Common myeloid progenitor, CD34-positive (primary cell): ENCODE data around the gene MGAT5.

Source experiments
- CTCF ChIA-PET: fragments of 350-600 bp; sonication (Branson Sonifier 250); formaldehyde crosslinking; loops from one replicate; lab custom pipeline; 2021; ENCODE audit warnings: antibody characterized with exemption; lab: Charles Lee
- POLR2A ChIA-PET: fragments of 350-600 bp; sonication (Branson Sonifier 250); formaldehyde crosslinking; loops from one replicate; lab custom pipeline; 2021; ENCODE audit warnings: antibody characterized with exemption; lab: Charles Lee
- DNase-seq, 3 donors: peaks; one replicate each; pipeline versions ENCODE4 v3.0.0 to v3.0.0-alpha.2; 2013
- H3K27ac ChIP-seq, 2 experiments: 1 replicate in 1 of 2; 2 replicates in 1 of 2; pipeline ENCODE4 v1.7.0; 2013; ENCODE audit warnings: inconsistent platforms in 2 of 2, low read length in 2 of 2, mild to moderate bottlenecking in 2 of 2, low read depth in 1 of 2, moderate library complexity in 1 of 2; ENCODE audit not compliant: severe bottlenecking in 2 of 2, insufficient read depth in 1 of 2, poor library complexity in 1 of 2
- H3K27me3 ChIP-seq, 5 experiments: replicated peaks in 2 of 5; 1 replicate in 3 of 5; 2 replicates in 2 of 5; pipeline versions ENCODE4 v1.6.1 to v1.7.0; 2013; ENCODE audit warnings: low read length in 4 of 5, mild to moderate bottlenecking in 2 of 5, moderate library complexity in 2 of 5, inconsistent platforms in 1 of 5; ENCODE audit not compliant: insufficient read depth in 5 of 5, control insufficient read depth in 4 of 5
- H3K36me3 ChIP-seq, 4 experiments: 1 replicate in 2 of 4; 2 replicates in 2 of 4; pipeline versions ENCODE4 v1.6.1 to v1.7.0; 2013; ENCODE audit warnings: low read length in 3 of 4, control low read depth in 1 of 4, mild to moderate bottlenecking in 1 of 4; ENCODE audit not compliant: control insufficient read depth in 4 of 4, insufficient read depth in 4 of 4
- H3K4me1 ChIP-seq, 4 experiments: 1 replicate in 3 of 4; 2 replicates in 1 of 4; pipeline versions ENCODE4 v1.6.1 to v1.7.1; 2013; ENCODE audit warnings: low read length in 3 of 4, mild to moderate bottlenecking in 3 of 4, control low read depth in 1 of 4, inconsistent platforms in 1 of 4, moderate library complexity in 1 of 4; ENCODE audit not compliant: control insufficient read depth in 4 of 4, insufficient read depth in 4 of 4; ENCODE audit errors: control extremely low read depth in 1 of 4
- H3K4me3 ChIP-seq, 7 experiments: 1 replicate in 4 of 7; 2 replicates in 3 of 7; pipeline versions ENCODE4 v1.5.1 to v1.7.0; 2013; ENCODE audit warnings: mild to moderate bottlenecking in 7 of 7, low read length in 6 of 7, moderate library complexity in 6 of 7, inconsistent platforms in 2 of 7, low read depth in 2 of 7, control low read depth in 1 of 7; ENCODE audit not compliant: insufficient read depth in 4 of 7, control insufficient read depth in 1 of 7; ENCODE audit errors: extremely low read depth in 1 of 7
- H3K9me3 ChIP-seq, 5 experiments: 1 replicate in 4 of 5; 2 replicates in 1 of 5; pipeline versions ENCODE4 v1.6.1 to v1.7.1; 2013; ENCODE audit warnings: low read length in 4 of 5, mild to moderate bottlenecking in 2 of 5, inconsistent platforms in 1 of 5, low read depth in 1 of 5, moderate library complexity in 1 of 5; ENCODE audit not compliant: control insufficient read depth in 4 of 5, insufficient read depth in 2 of 5; ENCODE audit errors: control extremely low read depth in 1 of 5
- WGBS: methylation state at CpG from one replicate; pipeline ENCODE4 v1.1.5; 2013; ENCODE audit not compliant: insufficient coverage; 5-methylcytosine and 5-hydroxymethylcytosine counted together

MGAT5 gene

GRCh38 chr2:134500211-134500935, 246.5 kb downstream of the MGAT5 start:
- Histone ChIP-seq H3K4me3 (no peak overlapping the region), H3K36me3 (peaks cover 0 to 8% (median 5%) of the 10 kb centered on the region in 4 experiments), H3K27me3 (no peaks in the 10 kb centered on the region), H3K27ac (no peak overlapping the region), H3K4me1 (no peaks in the 10 kb centered on the region), H3K9me3 (no peaks in the 10 kb centered on the region)
- WGBS = 94% methylated on average over 3 of the region's 9 CpGs
- POLR2A ChIA-PET = no interaction called here
- CTCF ChIA-PET = no interaction called here
- DNase-seq = no peak

GRCh38 chr2:134501476-134502091, 247.7 kb downstream of the MGAT5 start:
- Histone ChIP-seq H3K4me3 (no peak overlapping the region), H3K27me3 (no peaks in the 10 kb centered on the region), H3K27ac (no peak overlapping the region), H3K4me1 (no peaks in the 10 kb centered on the region), H3K36me3 (peaks cover 0 to 8% (median 5%) of the 10 kb centered on the region in 4 experiments), H3K9me3 (no peaks in the 10 kb centered on the region)
- ChIA-PET POLR2A (no interaction called here), CTCF (no interaction called here)
- no peak for DNase-seq
- WGBS = 100% methylated on average over 1 of the region's 6 CpGs

- H3K27ac ChIP-seq = no peak overlapping the region
- no CpG with 5 or more reads among the region's 2 CpGs for WGBS
- no peak for DNase-seq
- peaks cover 0 to 8% (median 5%) of the 10 kb centered on the region in 4 experiments for H3K36me3 ChIP-seq
- H3K9me3 ChIP-seq = no peaks in the 10 kb centered on the region
- no peaks in the 10 kb centered on the region for H3K27me3 ChIP-seq
- CTCF ChIA-PET = no interaction called here
- H3K4me1 ChIP-seq = no peaks in the 10 kb centered on the region
- no peak overlapping the region for H3K4me3 ChIP-seq
- POLR2A ChIA-PET = no interaction called here
Observed at GRCh38 chr2:134502104-134502503, 248.2 kb downstream of the MGAT5 start.
